HG03457 (cell line): ENCODE measurements around the gene IGSF23.
"Not testable (repeated sequence)": the region's sequence is repeated elsewhere in the genome, so short reads cannot be mapped to it uniquely, and the experiment has no call there.

ENCODE experiments used
- ATAC-seq: cut with Tn5 transposase; IDR thresholded peaks from one replicate; pipeline ENCODE4 v1.9.1; 2021; ENCODE audit warnings: moderate number of reproducible peaks; ENCODE audit not compliant: unreplicated experiment

Gene IGSF23

DNA sequence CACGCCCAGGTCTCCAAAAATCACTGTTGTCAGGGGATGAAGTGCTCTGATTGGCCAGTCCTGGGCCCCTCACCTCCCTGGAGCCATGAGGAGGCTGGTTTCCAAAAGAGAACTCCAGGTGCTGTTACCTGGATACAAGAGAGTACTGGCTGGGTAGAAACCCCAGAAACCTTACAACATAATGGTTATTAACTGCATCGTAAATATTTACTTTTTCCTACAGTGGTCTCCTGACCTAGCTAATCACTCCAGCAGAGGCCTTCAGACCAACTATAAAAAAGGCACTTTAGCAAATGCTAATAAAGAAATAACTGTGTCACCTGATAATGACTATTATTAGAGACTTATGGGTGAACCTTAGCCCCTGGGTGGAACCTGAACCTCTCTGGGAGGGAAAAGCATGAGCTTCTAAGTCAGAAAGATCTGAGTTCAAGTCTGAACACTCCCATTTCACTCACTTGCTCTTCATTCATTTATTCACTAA is 1.5 kb upstream of the IGSF23 start:
- ATAC-seq = no peak

DNA sequence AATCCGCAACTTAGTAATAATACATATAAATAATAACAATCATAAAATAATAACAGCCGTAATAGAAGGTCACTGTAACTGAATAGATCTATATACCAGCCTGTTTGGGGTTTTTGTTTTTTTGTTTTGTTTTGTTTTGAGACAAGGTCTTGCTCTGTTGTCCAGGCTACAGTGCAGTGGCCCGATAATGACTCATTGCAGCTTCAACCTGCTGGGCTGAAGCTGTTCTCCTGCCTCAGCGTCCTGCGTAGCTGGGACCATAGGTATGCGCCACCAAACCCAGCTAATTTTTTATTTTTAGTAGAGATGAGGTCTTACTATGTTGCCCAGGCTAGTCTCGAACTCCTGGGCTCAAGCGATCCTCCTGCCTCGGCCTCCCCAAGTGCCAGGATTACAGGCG is 950 bp downstream of the IGSF23 start:
- no peak for ATAC-seq

DNA sequence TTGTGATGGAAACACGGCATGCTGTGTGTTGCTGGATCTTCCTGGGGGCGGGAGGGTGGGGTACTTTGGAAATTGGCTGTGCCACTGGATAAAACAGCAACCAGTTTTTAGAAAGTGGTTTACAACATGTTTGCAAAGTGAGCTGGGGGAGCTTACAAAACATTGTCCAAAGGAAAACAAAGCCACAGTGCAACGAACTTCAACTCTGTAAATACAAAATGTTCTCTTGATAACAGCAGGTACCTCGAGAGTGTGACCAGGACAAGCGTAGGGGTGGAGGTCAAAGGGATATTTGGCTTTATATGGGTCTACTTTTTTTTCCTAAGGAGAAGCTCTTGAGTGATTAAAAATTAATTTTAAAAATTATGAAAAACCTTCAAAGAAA is 2.5 kb downstream of the IGSF23 start:
- no peak for ATAC-seq

DNA sequence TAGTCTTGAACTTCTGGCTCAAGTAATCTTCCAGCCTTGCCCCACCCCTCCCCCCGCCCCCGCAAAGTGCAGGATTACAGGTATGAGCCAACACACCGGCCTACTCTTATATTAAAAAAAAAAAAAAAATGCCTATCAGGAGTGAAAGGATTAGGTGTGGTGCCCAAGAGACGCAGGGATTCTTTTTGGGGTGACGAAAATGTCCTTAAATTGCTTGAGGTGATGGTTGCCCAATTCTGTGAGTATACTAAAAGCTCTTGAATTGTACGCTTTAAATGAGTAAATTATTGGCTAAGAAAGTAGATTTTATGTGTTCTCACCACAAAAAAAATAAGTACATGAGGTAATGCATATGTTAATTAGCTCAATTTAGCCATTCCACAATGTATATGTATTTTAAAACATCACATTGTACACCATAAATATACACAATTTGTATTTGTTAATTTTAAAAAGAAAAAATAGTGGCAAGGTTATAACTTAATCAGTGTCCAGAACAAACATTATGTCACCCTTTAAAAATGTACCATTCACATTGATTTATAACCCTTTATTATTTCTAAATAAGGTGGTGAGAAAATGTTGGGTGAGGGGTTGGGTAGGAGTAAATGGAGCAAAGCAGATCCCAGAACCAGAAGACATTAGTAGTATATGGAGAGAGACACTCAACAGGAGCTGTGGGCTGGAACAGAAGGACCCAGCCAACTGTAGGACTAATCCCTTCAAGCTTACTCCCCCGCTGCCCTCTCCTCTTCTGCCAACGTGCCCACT is 3.9 kb downstream of the IGSF23 start:
- no peak for ATAC-seq

DNA sequence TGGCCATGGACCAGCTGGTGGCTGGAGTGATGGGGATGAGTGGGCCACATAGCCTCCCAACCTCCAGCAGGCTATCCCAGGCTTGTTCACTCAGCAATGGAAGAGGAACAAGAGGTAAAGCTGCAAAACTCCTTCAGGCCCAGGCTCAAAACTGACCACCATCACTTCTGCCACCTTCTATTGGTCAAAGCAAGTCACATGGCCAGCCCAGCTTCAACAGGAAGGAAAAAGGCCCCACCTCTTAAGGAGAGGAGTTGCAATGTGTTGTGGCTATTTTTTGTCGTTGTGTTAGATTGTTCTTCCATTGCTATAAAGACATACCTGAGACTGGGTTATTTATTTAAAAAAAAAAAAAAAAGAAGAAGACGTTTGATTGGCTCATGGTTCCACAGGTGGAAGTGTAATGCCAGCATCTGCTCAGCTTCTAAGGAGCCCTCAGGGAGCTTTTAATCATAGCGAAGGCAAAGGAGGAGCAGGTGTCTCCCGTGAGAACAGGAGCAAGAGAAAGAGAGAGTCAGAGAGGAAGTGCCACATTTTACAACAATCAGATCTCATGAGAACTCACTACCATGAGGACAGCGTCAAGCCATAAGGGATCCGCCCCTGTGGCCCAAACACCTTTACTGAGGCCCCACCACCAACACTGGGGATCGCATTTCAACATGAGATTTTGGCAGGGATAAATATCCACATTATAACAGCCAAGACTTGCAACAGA is 5.4 kb downstream of the IGSF23 start:
- ATAC-seq = no peak

DNA sequence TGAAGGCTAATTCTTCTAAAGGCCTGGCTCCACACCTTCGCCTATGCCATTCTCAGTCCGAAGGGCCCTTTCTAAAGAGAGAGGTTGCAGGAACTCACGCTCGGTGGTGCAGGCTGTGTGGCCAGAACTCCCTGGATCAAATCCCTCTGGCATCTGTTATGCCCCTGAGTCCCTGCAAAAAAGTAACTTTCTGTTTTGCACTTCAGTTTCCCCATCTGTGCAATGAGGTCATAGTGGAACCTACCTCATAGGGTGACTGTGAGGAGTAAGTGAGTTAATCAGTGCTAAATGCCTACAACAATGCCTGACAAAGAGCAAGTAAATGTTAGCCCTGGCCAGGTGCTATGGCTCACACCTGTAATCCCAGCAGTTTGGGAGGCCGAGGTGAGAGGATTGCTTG is 7.3 kb downstream of the IGSF23 start:
- ATAC-seq = no peak

DNA sequence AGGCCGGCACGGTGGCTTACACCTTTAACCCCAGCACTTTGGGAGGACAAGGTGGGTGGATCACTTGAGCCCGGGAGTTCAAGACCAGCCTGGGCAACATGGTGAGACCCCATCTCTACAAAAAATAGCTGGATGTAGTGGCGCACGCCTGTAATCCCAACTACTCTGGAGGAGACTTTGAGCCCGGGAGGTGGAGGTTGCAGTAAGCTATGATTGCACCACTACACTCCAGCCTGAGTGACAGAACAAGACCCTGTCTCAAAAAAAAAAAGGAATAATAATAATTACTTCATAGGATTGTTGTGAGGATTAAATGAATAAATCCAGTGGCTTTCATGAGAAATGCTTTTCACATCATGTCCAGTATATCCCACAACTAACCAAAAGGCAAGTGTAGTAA is 8.0 kb downstream of the IGSF23 start:
- ATAC-seq = no peak

DNA sequence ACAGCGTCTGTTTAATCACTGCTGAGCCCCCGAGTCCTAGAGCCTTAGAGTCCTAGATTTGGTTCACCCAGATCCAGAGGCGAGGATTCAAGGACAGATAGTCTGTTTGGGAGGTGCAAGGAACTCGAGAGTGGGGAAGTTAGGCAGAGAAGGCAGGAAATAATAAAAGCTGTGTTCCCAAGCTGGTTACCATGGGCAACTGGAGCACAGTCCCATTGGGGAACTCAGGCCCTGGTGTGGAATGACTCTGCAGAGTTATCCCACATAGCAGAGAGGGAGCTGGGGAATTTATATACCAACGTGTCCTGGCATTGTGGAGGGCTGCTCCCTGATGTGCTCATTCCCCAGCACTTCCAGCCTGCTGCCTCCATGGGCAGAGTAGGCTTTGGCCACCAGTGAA is 9.7 kb downstream of the IGSF23 start:
- ATAC-seq = no peak

DNA sequence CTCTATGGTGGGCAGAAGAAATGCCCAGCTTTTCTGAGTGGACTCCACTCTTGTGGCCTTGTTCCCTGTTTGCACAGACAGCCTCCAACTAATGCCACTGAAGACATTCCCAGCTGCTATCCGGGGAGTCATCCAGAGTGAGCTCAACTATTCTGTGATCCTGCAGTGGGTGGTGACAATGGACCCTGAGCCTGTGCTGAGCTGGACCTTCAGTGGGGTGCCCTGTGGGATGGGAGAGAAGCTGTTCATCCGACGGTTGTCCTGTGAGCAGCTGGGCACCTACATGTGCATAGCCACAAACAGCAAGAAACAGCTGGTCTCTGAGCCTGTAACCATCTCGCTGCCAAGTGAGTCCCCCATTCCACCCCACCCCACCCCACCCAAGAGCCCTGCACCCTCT is 10.3 kb downstream of the IGSF23 start:
- ATAC-seq = no peak

DNA sequence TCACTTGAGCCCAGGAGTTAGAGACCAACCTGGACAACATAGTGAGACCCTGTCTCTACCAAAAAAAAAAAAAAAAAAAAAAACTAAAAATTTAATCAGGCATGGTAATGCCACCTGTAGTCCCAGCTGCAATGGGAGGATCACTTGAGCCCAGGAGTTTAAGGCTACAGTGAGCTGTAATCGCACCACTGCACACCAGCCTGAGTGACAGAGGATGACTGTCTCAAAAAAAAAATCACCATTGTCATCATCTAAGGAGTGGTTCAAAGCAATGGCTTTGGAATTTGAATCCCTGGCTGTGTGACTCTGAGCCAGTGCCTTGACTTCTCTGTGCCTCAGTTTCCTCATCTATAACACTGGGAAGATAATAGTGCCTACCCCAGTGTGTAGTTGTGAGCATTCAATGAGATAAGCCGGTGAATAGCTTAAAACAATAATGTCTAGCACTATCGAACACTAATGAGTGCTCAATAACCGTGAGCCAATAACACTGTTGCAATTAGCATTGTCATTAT is 11.5 kb downstream of the IGSF23 start:
- ATAC-seq = no peak

DNA sequence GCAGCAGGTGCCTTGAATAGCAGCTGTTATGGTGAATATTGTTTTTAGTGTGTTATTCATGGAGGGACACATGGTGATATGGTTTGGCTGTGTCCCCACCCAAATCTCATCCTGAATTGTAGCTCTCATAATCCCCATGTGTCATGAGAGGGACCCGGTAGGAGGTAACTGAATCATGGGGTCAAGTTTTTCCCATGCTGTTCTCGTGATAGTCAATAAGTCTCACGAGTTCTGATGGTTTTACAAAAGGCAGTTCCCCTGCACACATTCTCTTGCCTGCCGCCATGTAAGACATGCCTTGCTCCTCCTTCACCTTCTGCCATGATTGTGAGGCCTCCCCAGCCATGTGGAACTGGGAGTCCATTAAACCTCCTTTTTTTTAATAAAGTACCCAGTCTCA is 12.3 kb downstream of the IGSF23 start:
- not testable (repeated sequence) for ATAC-seq

DNA sequence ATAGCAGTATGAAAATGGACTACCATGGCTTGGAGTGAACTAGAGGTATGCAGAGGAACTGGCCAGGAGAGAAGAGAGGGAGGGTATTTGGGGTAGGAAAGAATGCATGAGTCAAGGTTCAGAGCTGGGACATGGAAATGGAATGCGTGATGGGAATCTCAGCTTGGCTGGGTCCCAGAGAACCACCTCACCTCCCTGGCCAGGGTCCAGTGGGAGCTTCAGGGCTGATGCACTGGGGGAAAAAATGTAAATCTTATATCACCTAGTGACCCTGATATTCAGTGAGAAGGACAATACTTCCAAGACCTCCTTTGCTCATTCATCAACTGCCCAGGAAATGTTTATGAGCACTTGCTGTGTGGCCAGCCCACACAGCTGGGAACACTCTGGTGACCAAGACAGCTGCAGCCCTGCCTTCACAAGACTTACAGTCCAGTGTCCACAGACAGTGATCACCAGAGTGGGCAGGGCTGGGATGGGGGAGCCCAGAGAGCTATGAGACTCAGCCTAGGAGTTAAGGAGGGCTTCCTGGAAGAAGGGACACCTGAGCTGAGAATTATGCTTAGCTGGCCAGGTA is 12.8 kb downstream of the IGSF23 start:
- no peak for ATAC-seq

DNA sequence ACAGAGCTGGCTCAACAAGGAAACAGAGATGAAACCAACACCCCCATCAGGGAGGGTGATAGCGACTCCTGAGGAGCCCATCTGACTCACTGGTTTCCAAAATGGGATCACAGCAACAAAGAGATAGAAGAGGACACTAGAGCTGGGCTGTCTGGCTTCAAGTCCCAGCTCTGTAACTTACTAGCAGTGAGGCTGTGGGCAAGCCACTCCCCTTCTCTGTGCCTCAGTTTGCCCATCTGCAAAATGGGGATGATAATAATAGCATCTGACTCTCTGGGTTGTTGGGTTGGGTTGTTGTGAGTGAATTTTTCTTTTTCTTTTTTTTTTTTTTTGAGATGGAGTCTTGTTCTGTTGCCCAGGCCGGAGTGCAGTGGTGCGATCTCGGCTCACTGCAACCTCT is 14.3 kb downstream of the IGSF23 start:
- ATAC-seq = no peak

DNA sequence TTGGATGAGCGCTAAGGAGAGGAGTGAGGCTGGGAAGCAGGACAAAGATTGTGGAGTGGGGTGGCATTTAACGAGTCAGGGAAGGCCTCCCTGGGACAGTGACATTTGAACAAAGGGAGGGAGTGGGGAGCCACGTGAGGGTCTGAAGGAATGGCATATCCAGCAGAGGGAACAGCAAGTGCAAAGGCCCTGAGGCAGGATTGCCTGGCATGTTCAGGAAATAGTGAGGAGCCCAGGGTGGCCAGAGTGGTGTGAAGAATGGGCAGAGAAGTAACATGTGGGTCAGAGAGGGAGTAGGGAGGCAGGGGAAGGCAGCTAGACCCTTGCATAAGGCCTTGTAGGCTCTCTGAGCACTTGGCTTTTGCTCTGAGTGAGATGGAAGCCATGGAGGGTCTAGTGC is 15.4 kb downstream of the IGSF23 start:
- ATAC-seq = no peak

DNA sequence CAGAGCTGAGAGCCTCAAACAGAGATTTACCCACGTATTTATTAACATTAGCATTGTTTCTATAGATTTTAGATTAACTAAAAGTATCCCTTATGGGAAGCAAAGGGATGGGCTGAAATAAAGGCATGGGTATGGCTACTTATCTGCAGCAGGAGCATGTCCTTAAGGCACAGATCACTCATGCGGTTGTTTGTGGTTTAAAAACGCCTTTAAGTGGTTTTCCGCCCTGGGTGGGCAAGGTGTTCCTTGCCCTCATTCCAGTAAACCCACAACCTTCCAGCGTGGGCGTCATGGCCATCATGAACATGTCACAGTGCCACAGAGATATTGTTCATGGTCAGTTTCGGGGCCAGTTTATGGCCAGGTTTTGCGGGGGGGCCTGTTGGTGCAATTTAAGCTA is 18.2 kb downstream of the IGSF23 start:
- ATAC-seq = not testable (repeated sequence)

DNA sequence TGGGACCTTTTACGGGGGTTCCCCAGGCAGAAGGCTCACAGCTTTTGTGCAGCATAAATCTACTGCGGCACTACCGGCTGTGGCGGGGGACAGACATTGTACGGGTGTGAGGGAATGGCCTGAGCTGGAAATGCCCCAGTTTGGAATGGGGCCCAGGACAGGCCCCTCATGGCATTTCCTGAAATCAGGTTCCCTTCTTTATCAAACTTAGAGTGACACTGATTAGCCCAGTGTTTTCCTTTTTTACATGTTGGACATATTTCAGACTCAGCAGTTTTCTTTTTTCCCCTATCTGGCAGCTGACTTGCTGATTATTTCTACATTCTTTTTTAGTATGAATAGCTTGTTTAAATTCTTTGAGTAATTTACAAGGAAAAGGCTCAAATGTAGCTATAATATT is 20.7 kb downstream of the IGSF23 start:
- not testable (repeated sequence) for ATAC-seq

DNA sequence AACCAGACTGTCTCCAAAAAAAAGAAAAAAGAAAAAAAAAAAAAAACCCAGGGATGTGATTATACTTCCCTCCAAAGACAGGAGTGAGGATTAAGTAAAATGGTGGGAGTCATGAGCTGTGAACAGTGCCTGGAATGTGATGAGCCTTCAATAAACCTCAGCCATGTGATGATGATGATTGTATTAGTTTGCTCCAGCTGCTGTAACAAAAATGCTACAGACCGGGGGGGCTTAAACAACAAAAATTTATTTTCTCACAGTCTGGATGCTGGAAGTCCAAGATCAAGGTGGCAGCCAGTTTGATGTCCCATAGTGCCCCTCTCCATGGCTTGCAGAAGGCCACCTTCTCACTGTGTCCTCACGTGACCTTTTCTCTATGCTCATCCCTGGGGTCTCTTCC is 21.4 kb downstream of the IGSF23 start:
- ATAC-seq = no peak

DNA sequence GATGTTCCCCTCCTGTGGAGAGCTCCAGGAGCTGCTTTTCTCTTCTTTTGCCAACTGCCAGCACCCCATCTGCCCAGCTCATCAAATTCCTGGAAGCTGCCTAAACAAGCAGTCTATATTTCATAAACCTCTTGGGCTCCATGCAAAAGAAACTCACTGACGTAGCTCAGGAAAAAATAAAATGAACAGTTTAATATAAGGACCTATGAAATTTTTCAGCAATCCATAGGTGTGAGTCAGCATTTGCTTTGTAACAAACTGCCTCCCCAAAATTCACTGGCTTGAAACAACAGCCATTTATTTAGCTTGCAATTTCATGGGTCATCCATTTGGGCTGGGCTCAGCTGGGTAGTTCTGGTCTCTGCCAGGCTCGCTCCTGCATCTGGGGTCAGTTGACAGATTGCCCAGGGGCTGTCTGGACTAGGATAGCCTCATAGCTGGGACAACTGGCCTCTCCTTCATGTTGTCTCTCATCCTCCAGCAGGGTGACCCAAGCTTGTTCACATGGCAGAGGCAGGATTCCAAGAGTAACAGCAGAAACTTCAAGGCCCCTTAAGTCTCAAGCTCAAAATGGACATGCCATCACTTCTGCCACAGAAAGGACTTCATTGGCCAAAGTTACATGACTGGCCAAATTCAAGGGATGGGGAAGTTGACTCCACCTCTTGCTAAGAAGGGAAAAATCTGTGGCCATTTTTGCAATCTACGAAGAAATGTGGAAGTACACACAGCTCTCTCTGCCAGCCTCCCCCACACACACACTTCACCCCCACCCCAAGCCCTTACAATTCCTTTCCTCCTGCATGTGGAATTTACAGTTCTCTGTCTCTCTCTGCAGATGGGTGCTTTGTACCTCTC is 22.4 kb downstream of the IGSF23 start:
- ATAC-seq = no peak

DNA sequence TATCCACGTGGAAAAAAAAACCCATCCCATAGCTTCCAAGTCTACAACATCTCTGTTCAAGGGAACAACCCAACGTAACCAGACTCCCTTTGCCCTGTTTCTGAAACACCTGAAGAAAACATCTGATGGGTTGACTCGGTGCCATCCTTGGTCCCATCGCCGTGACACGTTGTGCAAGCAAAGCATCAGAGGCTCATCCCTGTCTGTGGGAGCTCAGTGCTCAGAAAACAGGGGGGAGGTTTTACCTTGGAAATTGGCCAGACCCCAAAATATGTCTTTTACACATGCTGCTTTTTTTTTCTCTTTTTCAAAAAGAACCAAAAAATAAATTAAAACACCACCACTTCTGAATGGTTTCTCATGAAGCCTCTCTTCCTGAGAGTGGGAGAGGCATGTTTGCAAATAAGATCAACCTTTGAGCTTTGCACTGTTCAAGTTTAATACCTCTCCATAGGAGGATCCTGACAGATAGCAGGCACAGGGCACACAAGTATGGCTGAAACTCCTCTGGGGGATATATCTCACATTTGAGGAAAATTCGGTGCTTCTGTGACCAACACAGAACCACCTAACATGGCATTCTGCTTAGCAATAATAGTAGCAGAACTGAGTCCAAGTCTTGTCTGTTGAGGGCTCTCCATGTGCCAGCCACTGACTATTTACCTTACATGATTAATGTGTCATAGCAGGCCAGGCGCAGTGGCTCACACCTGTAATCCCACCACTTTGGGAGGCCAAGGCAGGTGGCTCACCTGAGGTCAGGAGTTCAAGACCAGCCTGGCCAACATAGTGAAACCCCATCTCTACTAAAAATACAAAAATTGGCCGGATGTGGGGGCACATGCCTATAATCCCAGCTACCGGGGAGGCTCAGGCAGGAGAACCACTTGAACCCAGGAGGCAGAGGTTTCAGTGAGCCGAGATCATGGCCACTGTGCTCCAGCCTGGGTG is 23.4 kb downstream of the IGSF23 start:
- no peak for ATAC-seq

DNA sequence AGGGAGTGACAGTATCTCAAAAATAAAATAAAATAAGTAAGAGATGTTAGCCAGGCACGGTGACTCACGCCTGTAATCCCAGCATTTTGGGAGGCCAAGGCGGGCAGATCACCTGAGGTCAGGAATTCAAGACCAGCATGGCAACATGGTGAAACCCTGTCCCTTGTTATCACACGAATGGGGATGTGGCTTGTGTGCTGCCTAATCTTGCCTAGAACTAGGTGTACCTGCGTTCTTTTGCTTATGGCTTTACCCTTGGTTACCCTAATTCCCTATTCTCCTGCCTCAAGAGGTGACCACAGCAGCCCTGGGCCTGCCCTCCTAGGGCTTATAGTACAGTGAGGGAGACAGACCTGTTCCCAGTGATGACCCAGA is 24.0 kb downstream of the IGSF23 start:
- ATAC-seq = no peak
